MM.1S (cell line): ENCODE measurements around the gene APBA1.

ENCODE experiments used
- CTCF ChIP-seq: fragments of 300-600 bp; sonication (generic); IDR thresholded peaks from 2 replicates; pipeline ENCODE4 v1.5.1; 2016; ENCODE audit warnings: antibody characterized with exemption, low read length, mixed read lengths
- EZH2 ChIP-seq: fragments of 300-600 bp; sonication (generic); optimal IDR thresholded peaks from 2 replicates; pipeline ENCODE3; 2017; ENCODE audit warnings: low read depth, mild to moderate bottlenecking, antibody characterized with exemption, low read length, mixed read lengths
- EZH2phosphoT487 ChIP-seq: fragments of 300-600 bp; sonication (generic); IDR thresholded peaks from 2 replicates; pipeline ENCODE4 v1.6.1; 2018; ENCODE audit warnings: antibody characterized with exemption, low read length

DNA sequence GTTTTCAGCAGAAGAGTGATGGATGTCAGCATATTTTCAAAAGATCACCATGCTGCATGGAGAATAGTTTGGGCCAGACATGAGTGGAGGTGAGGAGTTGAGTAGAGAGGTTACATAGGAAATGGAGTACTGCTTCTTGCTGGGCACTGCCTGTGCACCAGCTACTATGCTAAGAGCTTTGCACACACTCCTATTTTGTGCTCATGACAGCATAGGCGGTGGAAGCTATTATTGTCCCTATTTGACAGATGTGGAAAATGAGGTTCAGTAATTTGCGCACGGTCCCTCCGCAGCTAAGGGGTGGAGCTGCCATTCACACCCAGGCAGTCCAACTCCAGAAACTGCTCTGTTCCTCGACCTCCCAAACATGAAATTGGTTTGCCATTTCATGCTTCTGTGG, 279.3 kb downstream of the APBA1 start:
- TF ChIP-seq EZH2, result no peak
- TF ChIP-seq CTCF, result no peak
- no peak for TF ChIP-seq EZH2phosphoT487
